NT2/D1 (cell line): Measurements from ENCODE around the gene HEXIM1.

Experiments
- YY1 ChIP-seq: IDR thresholded peaks from 2 replicates; pipeline ENCODE4 v1.6.1; 2011; ENCODE audit not compliant: insufficient read length, insufficient read depth
- ZNF274 ChIP-seq: IDR thresholded peaks from 2 replicates; pipeline ENCODE4 v1.6.1; 2011; ENCODE audit warnings: mild to moderate bottlenecking, low read depth, low read length

GRCh38 chr17:45184144-45184543, 35.9 kb downstream of the HEXIM1 start:
- TF ChIP-seq YY1 (no peak), ZNF274 (no peak)
